Effector CD8-positive, alpha-beta T cell (primary cell): ENCODE measurements around the gene SEMA6B.
A peak's percentile ranks its signal among the peaks of the same experiment; 100 is the strongest.
"Not testable (repeated sequence)": the region's sequence is repeated elsewhere in the genome, so short reads cannot be mapped to it uniquely, and the experiment has no call there.

Experiments used
- DNase-seq: peaks from one replicate; lab custom pipeline; 2025; lab: John Stamatoyannopoulos, UW
- total RNA-seq, 4 experiments: gene quantifications; one replicate each; lab custom pipeline; 2026; lab: John Stamatoyannopoulos, UW

SEMA6B gene
- 0 reads per million in 4 experiments for total RNA-seq

GRCh38 chr19:4559569-4559968 is at the start of gene SEMA6B:
TSS of gene SEMA6B (minus strand) at chr19:4559684. CDS start at chr19:4558457, 1,227 bp downstream.
- no peak for DNase-seq

GRCh38 chr19:4606921-4607678 is 47.6 kb upstream of the SEMA6B start:
- DNase-seq: no peak

- DNase-seq: no peak
Observed at GRCh38 chr19:4606181-4606580, 46.7 kb upstream of the SEMA6B start.

GRCh38 chr19:4604912-4605311 is 45.4 kb upstream of the SEMA6B start:
- DNase-seq: no peak

- DNase-seq: no peak
Observed at GRCh38 chr19:4602915-4603314, 43.4 kb upstream of the SEMA6B start.

- DNase-seq: no peak
Observed at GRCh38 chr19:4602173-4602788, 42.8 kb upstream of the SEMA6B start.

- no peak for DNase-seq
Observed at GRCh38 chr19:4600893-4601292, 41.4 kb upstream of the SEMA6B start.

GRCh38 chr19:4600082-4600481 is 40.6 kb upstream of the SEMA6B start:
- no peak for DNase-seq

- no peak for DNase-seq
Observed at GRCh38 chr19:4598712-4599111, 39.2 kb upstream of the SEMA6B start.

GRCh38 chr19:4597975-4598671 is 38.6 kb upstream of the SEMA6B start:
- DNase-seq: peak; percentile 46

- no peak for DNase-seq
Observed at GRCh38 chr19:4597278-4597974, 37.9 kb upstream of the SEMA6B start.

GRCh38 chr19:4596033-4596904 is 36.8 kb upstream of the SEMA6B start:
- DNase-seq: no peak

GRCh38 chr19:4595158-4595557 is 35.7 kb upstream of the SEMA6B start:
- DNase-seq: not testable (repeated sequence)

GRCh38 chr19:4594201-4594600 is 34.7 kb upstream of the SEMA6B start:
- DNase-seq: no peak

GRCh38 chr19:4593409-4593851 is 33.9 kb upstream of the SEMA6B start:
- no peak for DNase-seq

GRCh38 chr19:4592445-4592844 is 33.0 kb upstream of the SEMA6B start:
- DNase-seq: no peak

GRCh38 chr19:4591320-4591719 is 31.8 kb upstream of the SEMA6B start:
- no peak for DNase-seq

GRCh38 chr19:4590559-4590958 is 31.1 kb upstream of the SEMA6B start:
- no peak for DNase-seq

GRCh38 chr19:4589579-4590410 is 30.3 kb upstream of the SEMA6B start:
- DNase-seq: no peak

- DNase-seq: no peak
Observed at GRCh38 chr19:4588291-4588761, 28.8 kb upstream of the SEMA6B start.
